Measurements from ENCODE around the gene CD274.
"Not testable (repeated sequence)": the region's sequence is repeated elsewhere in the genome, so short reads cannot be mapped to it uniquely, and the experiment has no call there.

The CD274 gene

GRCh38 chr9:5450359-5451091 lies at the start of gene CD274:
Gene CD274, plus strand, starts transcription at chr9:5450542. Its CDS starts 5,572 bp downstream, at chr9:5456114.
- peak; percentile 66 to 72 for ATAC-seq

- ATAC-seq = peak in 1 of 2 donors; percentile 20
Measured at GRCh38 chr9:5402217-5402616, 48.1 kb upstream of the CD274 start.

GRCh38 chr9:5408596-5408995 lies 41.7 kb upstream of the CD274 start:
- no peak for ATAC-seq

GRCh38 chr9:5416953-5417352 lies 33.4 kb upstream of the CD274 start:
- ATAC-seq = no peak

GRCh38 chr9:5418481-5418880 lies 31.9 kb upstream of the CD274 start:
- ATAC-seq = no peak

- ATAC-seq = no peak
Measured at GRCh38 chr9:5419987-5420386, 30.4 kb upstream of the CD274 start.

- peak in 1 of 2 donors; percentile 13 for ATAC-seq
Measured at GRCh38 chr9:5421163-5421562, 29.2 kb upstream of the CD274 start.

- ATAC-seq = no peak
Measured at GRCh38 chr9:5422276-5422675, 28.1 kb upstream of the CD274 start.

- ATAC-seq = peak; percentile 25 to 27
Measured at GRCh38 chr9:5425006-5425628, 25.2 kb upstream of the CD274 start.

- ATAC-seq = no peak
Measured at GRCh38 chr9:5427005-5427404, 23.3 kb upstream of the CD274 start.

GRCh38 chr9:5428172-5428571 lies 22.2 kb upstream of the CD274 start:
- no peak for ATAC-seq

- ATAC-seq = no peak
Measured at GRCh38 chr9:5428794-5429528, 21.4 kb upstream of the CD274 start.

GRCh38 chr9:5429873-5430564 lies 20.3 kb upstream of the CD274 start:
- no peak for ATAC-seq

GRCh38 chr9:5430912-5431311 lies 19.4 kb upstream of the CD274 start:
- ATAC-seq = no peak

GRCh38 chr9:5432890-5433289 lies 17.5 kb upstream of the CD274 start:
- not testable (repeated sequence) for ATAC-seq

GRCh38 chr9:5433328-5433727 lies 17.0 kb upstream of the CD274 start:
- ATAC-seq = not testable (repeated sequence)

- ATAC-seq = not testable (repeated sequence)
Measured at GRCh38 chr9:5433841-5434810, 16.2 kb upstream of the CD274 start.

GRCh38 chr9:5435912-5436311 lies 14.4 kb upstream of the CD274 start:
- ATAC-seq = no peak

- no peak for ATAC-seq
Measured at GRCh38 chr9:5436441-5436840, 13.9 kb upstream of the CD274 start.

GRCh38 chr9:5437254-5438216 lies 12.8 kb upstream of the CD274 start, which contains the start of gene PLGRKT:
Gene PLGRKT, minus strand, starts transcription at chr9:5437925. Its CDS starts 5,948 bp downstream, at chr9:5431977.
- peak; percentile 96 to 97 for ATAC-seq
